H1 (cell line): ENCODE data around the gene CDC42BPB. TPM values are rescaled to one million over a fixed set of nuclear protein-coding genes. Genes with fewer than 3 reads are reported as not detected.

Experiments used
- CTCF ChIA-PET: fragments of 300-600 bp; sonication (Branson Sonifier 250); formaldehyde crosslinking; loops from one replicate; lab custom pipeline; 2021; ENCODE audit not compliant: partially characterized antibody; lab: Charles Lee
- POLR2A ChIA-PET: fragments of 300-600 bp; sonication (Branson Sonifier 250); formaldehyde crosslinking; loops from one replicate; lab custom pipeline; 2021; ENCODE audit warnings: inconsistent platforms; ENCODE audit not compliant: partially characterized antibody; lab: Charles Lee
- DNase-seq, 2 experiments: peaks; one replicate each; pipeline versions ENCODE4 v3.0.0 to v3.0.0-alpha.2; 2010 to 2022; ENCODE audit warnings: low spot score in 2 of 2, low read depth in 1 of 2, mixed read lengths in 1 of 2
- FAIRE-seq: peaks from 2 replicates; lab custom pipeline; 2011; peaks lifted over from hg19 to GRCh38; lab: Jason Lieb, UNC
- H2AFZ ChIP-seq: 2 replicates; pipeline ENCODE4 v1.8.1; 2012; ENCODE audit warnings: low read length, inconsistent platforms
- H2AK5ac ChIP-seq: 2 replicates; pipeline ENCODE4 v1.6.1; 2013; ENCODE audit warnings: low read depth, low read length
- H2BK120ac ChIP-seq: replicated peaks from 2 replicates; pipeline ENCODE3; 2013; ENCODE audit warnings: low read depth, low read length, inconsistent platforms
- H2BK12ac ChIP-seq: 2 replicates; pipeline ENCODE4 v1.6.1; 2013; ENCODE audit warnings: low read depth, low read length
- H2BK15ac ChIP-seq: 2 replicates; pipeline ENCODE4 v1.6.1; 2013; ENCODE audit warnings: low read length
- H2BK20ac ChIP-seq: 2 replicates; pipeline ENCODE4 v1.6.1; 2013; ENCODE audit warnings: low read length
- H2BK5ac ChIP-seq: 2 replicates; pipeline ENCODE4 v1.6.1; 2013; ENCODE audit warnings: low read depth, low read length
- H3K14ac ChIP-seq: 2 replicates; pipeline ENCODE4 v1.6.1; 2013; ENCODE audit warnings: inconsistent platforms; ENCODE audit not compliant: insufficient read length
- H3K18ac ChIP-seq: 2 replicates; pipeline ENCODE4 v1.6.1; 2013; ENCODE audit warnings: low read length; ENCODE audit errors: extremely low read depth
- H3K23ac ChIP-seq: 2 replicates; pipeline ENCODE4 v1.6.1; 2013; ENCODE audit warnings: inconsistent platforms; ENCODE audit not compliant: insufficient read length
- H3K23me2 ChIP-seq: 2 replicates; pipeline ENCODE4 v1.6.1; 2013; ENCODE audit warnings: low read depth, low read length
- H3K27ac ChIP-seq: 2 replicates; pipeline ENCODE4 v1.6.1; 2011; ENCODE audit warnings: low read depth, low read length, inconsistent platforms
- H3K27me3 ChIP-seq, 4 experiments: replicated peaks in 1 of 4; 1 replicate in 1 of 4; 2 replicates in 3 of 4; pipeline versions ENCODE4 v1.6.1 to v1.8.1; 2011 to 2013; ENCODE audit warnings: low read length in 3 of 4, mild to moderate bottlenecking in 3 of 4, inconsistent platforms in 2 of 4, mixed read lengths in 2 of 4, moderate library complexity in 1 of 4; ENCODE audit not compliant: control insufficient read depth in 3 of 4, insufficient read depth in 3 of 4; ENCODE audit errors: extremely low read depth in 1 of 4
- H3K36me3 ChIP-seq, 4 experiments: 2 replicates each; pipeline versions ENCODE4 v1.6.1 to v1.8.1; 2011 to 2013; ENCODE audit warnings: mild to moderate bottlenecking in 4 of 4, low read length in 3 of 4, moderate library complexity in 2 of 4, control low read depth in 1 of 4, inconsistent platforms in 1 of 4; ENCODE audit not compliant: insufficient read depth in 4 of 4, control insufficient read depth in 2 of 4
- H3K4ac ChIP-seq: replicated peaks from 2 replicates; pipeline ENCODE3; 2013; ENCODE audit warnings: low read length, low read depth, mixed read lengths, inconsistent platforms; ENCODE audit not compliant: insufficient read length
- H3K4me1 ChIP-seq, 4 experiments: replicated peaks in 1 of 4; 1 replicate in 1 of 4; 2 replicates in 3 of 4; pipeline versions ENCODE4 v1.6.1 to v1.8.1; 2011 to 2013; ENCODE audit warnings: low read length in 3 of 4, inconsistent platforms in 2 of 4, mixed read lengths in 1 of 4; ENCODE audit not compliant: insufficient read depth in 4 of 4, control insufficient read depth in 3 of 4
- H3K4me2 ChIP-seq, 2 experiments: 2 replicates each; pipeline versions ENCODE4 v1.6.1 to v1.8.1; 2011 to 2013; ENCODE audit warnings: low read depth in 2 of 2, low read length in 2 of 2, control low read depth in 1 of 2, inconsistent platforms in 1 of 2, mild to moderate bottlenecking in 1 of 2; ENCODE audit not compliant: insufficient read depth in 1 of 2
- H3K4me3 ChIP-seq, 4 experiments: fragments of 200-600, 300-600 bp in 1 of 4; sonication (generic), shearing (Covaris generic), sonication (Bioruptor Twin) in 1 of 4; 2 replicates each; pipeline versions ENCODE4 v1.5.1 to v1.8.1; 2011 to 2016; ENCODE audit warnings: low read length in 4 of 4, low read depth in 3 of 4, control low read depth in 2 of 4, inconsistent platforms in 2 of 4, mild to moderate bottlenecking in 2 of 4, mixed read lengths in 1 of 4, moderate library complexity in 1 of 4; ENCODE audit not compliant: insufficient read depth in 2 of 4; ENCODE audit errors: extremely low read depth in 1 of 4
- H3K56ac ChIP-seq: replicated peaks from 2 replicates; pipeline ENCODE3; 2013; ENCODE audit warnings: low read depth, mild to moderate bottlenecking, mixed read lengths, low read length, inconsistent platforms; ENCODE audit not compliant: insufficient read length
- H3K79me1 ChIP-seq: 2 replicates; pipeline ENCODE4 v1.6.1; 2013; ENCODE audit warnings: low read depth, low read length, control low read depth
- H3K79me2 ChIP-seq, 2 experiments: 2 replicates each; pipeline versions ENCODE4 v1.6.1 to v1.8.1; 2012 to 2013; ENCODE audit warnings: low read length in 2 of 2, mild to moderate bottlenecking in 2 of 2, inconsistent platforms in 1 of 2; ENCODE audit not compliant: insufficient read depth in 2 of 2, control insufficient read depth in 1 of 2
- H3K9ac ChIP-seq, 4 experiments: replicated peaks in 1 of 4; 1 replicate in 1 of 4; 2 replicates in 3 of 4; pipeline versions ENCODE4 v1.6.1 to v1.8.1; 2011 to 2013; ENCODE audit warnings: low read depth in 3 of 4, low read length in 3 of 4, control low read depth in 2 of 4, mild to moderate bottlenecking in 2 of 4, moderate library complexity in 2 of 4, inconsistent platforms in 1 of 4; ENCODE audit errors: extremely low read depth in 1 of 4
- H3K9me3 ChIP-seq, 2 experiments: 2 replicates each; pipeline versions ENCODE4 v1.6.1 to v1.8.1; 2012 to 2013; ENCODE audit warnings: mild to moderate bottlenecking in 2 of 2, moderate library complexity in 2 of 2, control low read depth in 1 of 2, inconsistent platforms in 1 of 2, low read depth in 1 of 2, low read length in 1 of 2, mixed read lengths in 1 of 2; ENCODE audit not compliant: insufficient read depth in 2 of 2
- H4K20me1 ChIP-seq, 2 experiments: replicated peaks in 1 of 2; 2 replicates each; pipeline versions ENCODE3 to v1.8.1; 2011 to 2013; ENCODE audit warnings: inconsistent platforms in 2 of 2, low read length in 2 of 2, mild to moderate bottlenecking in 1 of 2; ENCODE audit not compliant: insufficient read depth in 2 of 2, control insufficient read depth in 1 of 2
- H4K5ac ChIP-seq: 2 replicates; pipeline ENCODE4 v1.6.1; 2013; ENCODE audit warnings: low read length, low read depth, mixed read lengths, inconsistent platforms; ENCODE audit not compliant: insufficient read length
- H4K8ac ChIP-seq: 2 replicates; pipeline ENCODE4 v1.8.0; 2013; ENCODE audit warnings: mild to moderate bottlenecking, moderate library complexity, low read length, inconsistent platforms; ENCODE audit not compliant: insufficient read depth; ENCODE audit errors: extremely low read depth
- H4K91ac ChIP-seq: replicated peaks from 2 replicates; pipeline ENCODE3; 2013; ENCODE audit warnings: low read length, mixed read lengths, inconsistent platforms; ENCODE audit not compliant: insufficient read length
- SP2 ChIP-seq: IDR thresholded peaks from 2 replicates; pipeline ENCODE4 v1.6.1; 2012; ENCODE audit warnings: mild to moderate bottlenecking, low read length, inconsistent platforms
- TCF12 ChIP-seq: IDR thresholded peaks from 2 replicates; pipeline ENCODE4 v1.6.1; 2011; ENCODE audit warnings: low read depth, mild to moderate bottlenecking, low read length
- WGBS, 2 experiments: shearing (Covaris generic) in 1 of 2; methylation state at CpG; one replicate each; pipeline versions ENCODE4 v1.1.6 to v1.1.7; 2013 to 2015; ENCODE audit warnings: low lambda C conversion rate in 2 of 2, mixed read lengths in 2 of 2, inconsistent platforms in 1 of 2, low coverage in 1 of 2, missing lambda C conversion rate in 1 of 2; ENCODE audit not compliant: insufficient replicate concordance in 2 of 2, insufficient coverage in 1 of 2, insufficient read length in 1 of 2; ENCODE audit errors: extremely low coverage in 1 of 2, missing lambda C conversion rate in 1 of 2; 5-methylcytosine and 5-hydroxymethylcytosine counted together
- polyA plus RNA-seq, 7 experiments: library from polyadenylated mRNA; depleted of rRNA in 3 of 7; stranded (reverse) in 5 of 7; unstranded in 2 of 7; fragments of >200 nt in 5 of 7; fragments of 200-250 nt in 2 of 7; gene quantifications; 1 replicate in 5 of 7; 2 replicates in 1 of 7; 4 replicates in 1 of 7; pipeline versions ENCODE4 v1.2.1 to v1.2.3, GENCODE V29; 2011 to 2013; ENCODE audit warnings: missing spikeins in 2 of 7, mixed read lengths in 2 of 7
- total RNA-seq: library from RNA; stranded (reverse); fragmentation: NEBNext Ultra II Directional; extraction: Animal tissue kit (Norgen Biotek cat#: 25700); gene quantifications from 2 replicates; pipeline ENCODE4 v1.2.1, GENCODE V29; 2021

CDC42BPB gene
- total and polyA plus RNA-seq, 2 of the 8 experiments (the other 6 are each of a cell fraction or from before 2014, with no cell fraction given): 51.2 to 88.2 TPM

DNA sequence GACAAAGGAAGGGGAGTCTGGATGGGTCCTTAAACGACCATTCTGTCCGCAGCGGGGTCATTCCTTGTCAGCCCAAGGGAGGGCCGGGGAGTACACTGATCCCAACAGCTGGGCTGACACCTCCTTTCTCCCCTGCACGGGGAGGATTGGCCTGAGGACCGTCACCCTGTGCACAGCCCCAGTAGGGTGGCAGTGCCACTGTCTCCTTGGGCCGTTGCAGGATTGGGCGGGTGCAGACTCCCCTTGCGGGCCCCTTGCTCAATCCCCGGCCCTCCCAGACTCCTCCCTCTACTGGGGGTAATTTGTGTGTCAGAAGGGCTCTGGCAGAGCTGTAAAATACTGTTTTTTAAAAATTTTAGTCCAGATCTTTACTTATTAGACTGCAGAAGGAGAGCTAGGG is 147.4 kb downstream of the CDC42BPB start:
- Histone ChIP-seq H4K91ac (no peak overlapping the region), H2BK20ac (no peak overlapping the region), H3K23me2 (no peaks in the 10 kb centered on the region), H3K27ac (no peak overlapping the region), H3K79me2 (no peaks in the 10 kb centered on the region), H3K4ac (no peak overlapping the region), H3K4me1 (no peaks in the 10 kb centered on the region; a peak in 1 of 7 replicates), H4K20me1 (no peaks in the 10 kb centered on the region), H4K5ac (no peak overlapping the region), H3K56ac (no peak overlapping the region), H2AFZ (no peak overlapping the region), H3K14ac (no peak overlapping the region), H3K18ac (no peak overlapping the region), H3K4me2 (no peak overlapping the region), H3K9me3 (peaks cover 3 to 15% of the 10 kb centered on the region in 2 experiments; a peak in 2 of 4 replicates), H3K36me3 (peaks cover 0 to 21% (median 7%) of the 10 kb centered on the region in 4 experiments; a peak in 3 of 8 replicates), H3K79me1 (no peaks in the 10 kb centered on the region), H3K23ac (no peak overlapping the region), H3K4me3 (no peak overlapping the region), H3K27me3 (no peaks in the 10 kb centered on the region), H2BK5ac (no peak overlapping the region), H3K9ac (no peak overlapping the region), H4K8ac (no peak overlapping the region), H2BK12ac (no peak overlapping the region), H2BK120ac (no peak overlapping the region), H2BK15ac (no peak overlapping the region), H2AK5ac (0 out of 2 replicates have a peak overlapping the region, but pooled peaks have one; percentile 28)
- WGBS, 2 experiments: 96% methylated on average over 9 of the region's 10 CpGs; no CpG with 5 or more reads in 1 of the 2 experiments
- DNase-seq (no peak), FAIRE-seq (no peak)
- TF ChIP-seq SP2: no peak
- TF ChIP-seq TCF12: no peak
- POLR2A ChIA-PET: interaction anchor here (0.6 kb wide), 1 partner anchor 22 kb away, joined by 4 read pairs; no protein-coding TSS in a partner anchor
- CTCF ChIA-PET: interaction anchor here (0.6 to 2.3 kb wide), 3 partner anchors 33 to 343 kb away, joined by 3 to 6 read pairs (median 5); no protein-coding TSS in a partner anchor
